K562 (cell line): Measurements from ENCODE around the gene REEP2. TPM values are rescaled to one million over a fixed set of nuclear protein-coding genes. Genes with fewer than 3 reads are reported as not detected.
A peak's percentile ranks its signal among the peaks of the same experiment; 100 is the strongest.

Source experiments
- CBX8 ChIP-seq: fragments of 200-600 bp; sonication (generic); IDR thresholded peaks from 2 replicates; pipeline ENCODE4 v1.6.1; 2012; ENCODE audit warnings: borderline replicate concordance, mixed run types, low read depth, mild to moderate bottlenecking, moderate library complexity, mixed read lengths, low read length, control low read depth, inconsistent platforms; ENCODE audit not compliant: poor library complexity, severe bottlenecking; ENCODE audit errors: extremely low read depth
- CHCHD3 ChIP-seq: fragments of 250-450 bp; sonication (Bioruptor Pico); IDR thresholded peaks from 2 replicates; pipeline ENCODE4 v2.1.2; 2022; ENCODE audit warnings: mild to moderate bottlenecking
- CREB3L1 ChIP-seq: fragments of 450-650 bp; IDR thresholded peaks from 2 replicates; pipeline ENCODE4 v1.6.1; 2014; ENCODE audit warnings: low read depth, mild to moderate bottlenecking, moderate library complexity, borderline replicate concordance
- DMBX1 ChIP-seq: fragments of 250-450 bp; sonication (Bioruptor Pico); IDR thresholded peaks from 2 replicates; pipeline ENCODE4 v1.8.0; 2022; ENCODE audit warnings: inconsistent platforms, mild to moderate bottlenecking, moderate library complexity, borderline replicate concordance
- E4F1 ChIP-seq: fragments of 250-450 bp; sonication (Bioruptor Pico); IDR thresholded peaks from 2 replicates; pipeline ENCODE4 v1.5.0; 2021; ENCODE audit warnings: mild to moderate bottlenecking, borderline replicate concordance
- ELF4 ChIP-seq: fragments of 450-650 bp; formaldehyde crosslinking; IDR thresholded peaks from 2 replicates; pipeline ENCODE4 v1.4.0; 2022; ENCODE audit warnings: missing genetic modification characterization
- MYBL2 ChIP-seq, 2 experiments: fragments of 450-650 bp in 1 of 2; sonication (generic) in 1 of 2; formaldehyde crosslinking in 1 of 2; IDR thresholded peaks; 2 replicates each; pipeline versions ENCODE4 v1.6.1 to v1.8.1; 2017 to 2022; ENCODE audit warnings: borderline replicate concordance in 1 of 2, inconsistent platforms in 1 of 2, low read depth in 1 of 2, mild to moderate bottlenecking in 1 of 2, missing genetic modification reagents in 1 of 2, moderate library complexity in 1 of 2
- NFRKB ChIP-seq: fragments of 450-650 bp; IDR thresholded peaks from 2 replicates; pipeline ENCODE4 v1.6.1; 2016; ENCODE audit warnings: low read depth
- POLR3G ChIP-seq: IDR thresholded peaks from 2 replicates; pipeline ENCODE4 v1.6.1; 2011; ENCODE audit not compliant: insufficient read length, insufficient replicate concordance; ENCODE audit errors: extremely low read depth
- RBM34 ChIP-seq: fragments of 200-400 bp; formaldehyde crosslinking; IDR thresholded peaks from 2 replicates; pipeline ENCODE4 v1.6.1; 2018; ENCODE audit warnings: low read length, borderline replicate concordance; ENCODE audit not compliant: insufficient read depth
- RFX1 ChIP-seq: fragments of 450-650 bp; IDR thresholded peaks from 2 replicates; pipeline ENCODE4 v1.6.1; 2016; ENCODE audit warnings: mild to moderate bottlenecking, moderate library complexity
- TSC22D4 ChIP-seq: fragments of 450-650 bp; IDR thresholded peaks from 2 replicates; pipeline ENCODE4 v1.6.1; 2016; ENCODE audit warnings: missing genetic modification characterization, missing biosample characterization, control low read depth
- UBTF ChIP-seq, 2 experiments: IDR thresholded peaks; 2 replicates each; pipeline ENCODE4 v1.6.1; 2012; ENCODE audit warnings: improper control_type of control experiment in 2 of 2, low read depth in 2 of 2, low read length in 2 of 2, borderline replicate concordance in 1 of 2
- ZNF511 ChIP-seq: sonication (generic); formaldehyde crosslinking; IDR thresholded peaks from 2 replicates; pipeline ENCODE4 v1.8.0; 2022; ENCODE audit warnings: mild to moderate bottlenecking, missing genetic modification reagents
- ZNF583 ChIP-seq: fragments of 250-450 bp; sonication (Bioruptor Pico); IDR thresholded peaks from 2 replicates; pipeline ENCODE4 v1.4.0; 2020
- ZNF639 ChIP-seq, 2 experiments: fragments of 200-800 bp in 1 of 2; sonication (Bioruptor generic) in 1 of 2; sonication (generic) in 1 of 2; formaldehyde crosslinking in 1 of 2; IDR thresholded peaks in 1 of 2; conservative IDR thresholded peaks in 1 of 2; 2 replicates each; pipeline versions ENCODE4 v1.5.0 to v1.6.1; 2016 to 2020; ENCODE audit warnings: missing compliant biosample characterization in 1 of 2, missing genetic modification characterization in 1 of 2, missing genetic modification reagents in 1 of 2
- ZNF75A ChIP-seq: fragments of 450-650 bp; formaldehyde crosslinking; IDR thresholded peaks from 2 replicates; pipeline ENCODE4 v1.4.0; 2020; ENCODE audit warnings: mild to moderate bottlenecking
- polyA plus RNA-seq, 8 experiments: library from polyadenylated mRNA; depleted of rRNA in 4 of 8; stranded (reverse) in 5 of 8; unstranded in 3 of 8; fragments of >200 nt; fragmentation: Nextera tagmentation in 2 of 8; fragmentation: Illumina TruSeq in 1 of 8; extraction: Ambion mirVana in 2 of 8; extraction: Trizol in 1 of 8; gene quantifications; 2 replicates each; pipeline versions ENCODE4 v1.2.1 to v1.2.3, GENCODE V29; 2011 to 2014; ENCODE audit warnings: inconsistent platforms in 1 of 8, missing spikeins in 1 of 8
- total RNA-seq, 7 experiments: library from RNA; depleted of rRNA in 6 of 7; stranded (reverse); fragments of >200 nt in 6 of 7; fragmentation: Illumina TruSeq in 2 of 7; extraction: Trizol in 2 of 7; gene quantifications; 2 replicates each; pipeline versions ENCODE4 v1.2.1 to v1.2.3, GENCODE V29; 2011 to 2021; ENCODE audit warnings: low replicate concordance in 1 of 7
- TF ChIP-seq, protein P1 (sequence below): fragments of 250-450 bp; sonication (Bioruptor Pico); IDR thresholded peaks from 2 replicates; pipeline ENCODE4 v1.8.0; 2021; ENCODE audit warnings: moderate library complexity, mild to moderate bottlenecking, inconsistent platforms

REEP2 gene
- total and polyA plus RNA-seq, 9 of the 15 experiments (the other 6 are each of a cell fraction or from before 2014, with no cell fraction given) = 0.03 to 1.1 (median 0.12) TPM; not detected in 1

- no peak for TF ChIP-seq MYBL2 (IDR thresholded peaks at IDR 0.05; ENCODE audit: low read depth)
- no peak for TF ChIP-seq MYBL2 (CRISPR knock-in tag; IDR thresholded peaks at IDR 0.05; ENCODE audit: borderline replicate concordance)
- no peak for TF ChIP-seq E4F1 (CRISPR knock-in tag)
- TF ChIP-seq CREB3L1 = no peak
- peak; percentile 30; the same call in 1 of the 2 replicates for TF ChIP-seq NFRKB
- TF ChIP-seq POLR3G = no peak
- TF ChIP-seq UBTF (IDR thresholded peaks at IDR 0.05; ENCODE audit: borderline replicate concordance in 1 of 2, low read depth in 2 of 2, low read length in 2 of 2) = no peak
- TF ChIP-seq RBM34 = no peak
- TF ChIP-seq ZNF583 (CRISPR knock-in tag) = no peak
- TF ChIP-seq ZNF639 (CRISPR knock-in tag; conservative IDR thresholded peaks at IDR 0.05 in 1 of 2, IDR thresholded peaks at IDR 0.05 in 1 of 2) = no peak
- 0 out of 2 replicates have a peak, but pooled peaks have one; percentile 22 for TF ChIP-seq ZNF75A
- TF ChIP-seq ELF4 (CRISPR knock-in tag) = no peak
- no peak for TF ChIP-seq CHCHD3 (CRISPR knock-in tag)
- TF ChIP-seq, protein P1, sequence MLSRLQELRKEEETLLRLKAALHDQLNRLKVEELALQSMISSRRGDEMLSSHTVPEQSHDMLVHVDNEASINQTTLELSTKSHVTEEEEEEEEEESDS (CRISPR knock-in tag) = no peak
- TF ChIP-seq RFX1 = no peak
- no peak for TF ChIP-seq TSC22D4 (tag)
- no peak for TF ChIP-seq ZNF511 (CRISPR knock-in tag)
- TF ChIP-seq DMBX1 (CRISPR knock-in tag) = no peak
- no peak for TF ChIP-seq CBX8
Observed at GRCh38 chr5:138463419-138464007, 24.7 kb downstream of the REEP2 start (continued).
